ENCODE measurements around the gene CCDC187. TPM values are rescaled to one million over a fixed set of nuclear protein-coding genes. Genes with fewer than 3 reads are reported as not detected.

Gene CCDC187
- polyA plus RNA-seq, 1 donor (not counting 4 experiments of a cell fraction or from before 2014, with no cell fraction given): 0.03 TPM

GRCh38 chr9:136239135-136239982 is 64.5 kb downstream of the CCDC187 start:
- dilution Hi-C loops (cut with MboI; ENCODE audit: extremely low pct_ligation_motif_present, low sequenced_read_pairs): no loop called here

GRCh38 chr9:136238342-136238732 is 65.6 kb downstream of the CCDC187 start:
- H3K36me3 ChIP-seq (ENCODE audit: control insufficient read depth in 2 of 2, extremely low read depth in 1 of 2, insufficient read depth in 2 of 2, low read length in 2 of 2): peaks cover 7 to 11% of the 10 kb centered on the region in 2 experiments
- H3K4me2 ChIP-seq (ENCODE audit: control insufficient read depth, extremely low read depth, insufficient read depth, low read depth, low read length): no peak overlapping the region
- H3K9me1 ChIP-seq (ENCODE audit: control insufficient read depth, extremely low read depth, insufficient read depth, low read length): peaks cover 4% of the 10 kb centered on the region
- H3K9me3 ChIP-seq (ENCODE audit: control insufficient read depth, low read depth, low read length): no peaks in the 10 kb centered on the region
- dilution Hi-C loops (cut with MboI; ENCODE audit: extremely low pct_ligation_motif_present, low sequenced_read_pairs): no loop called here
- TF ChIP-seq EZH2 (IDR thresholded peaks at IDR 0.05; ENCODE audit: low read length) (no peak), CTCF (optimal IDR thresholded peaks at IDR 0.05 in 1 of 3, IDR thresholded peaks at IDR 0.05 in 1 of 3, conservative IDR thresholded peaks at IDR 0.05 in 1 of 3; ENCODE audit: extremely low read depth in 1 of 3, insufficient read depth in 2 of 3, low read length in 3 of 3) (no peak)
- no peak overlapping the region for H2AFZ ChIP-seq (ENCODE audit: control insufficient read depth, low read length)
- no peak for DNase-seq (ENCODE audit: low read depth, low spot score)
- no peak overlapping the region for H3K27ac ChIP-seq (ENCODE audit: control insufficient read depth, insufficient read depth, low read length)
- H3K27me3 ChIP-seq (ENCODE audit: control insufficient read depth, extremely low read depth, insufficient read depth, low read length): no peaks in the 10 kb centered on the region
- H3K9ac ChIP-seq (ENCODE audit: control insufficient read depth, extremely low read depth, insufficient read depth, low read length): no peak overlapping the region
- no peak overlapping the region for H3K4me3 ChIP-seq (ENCODE audit: control insufficient read depth in 2 of 3, extremely low read depth in 1 of 3, insufficient read depth in 2 of 3, low read depth in 1 of 3, low read length in 3 of 3)
- H3K79me2 ChIP-seq (ENCODE audit: control insufficient read depth, insufficient read depth, low read length): peaks cover 42% of the 10 kb centered on the region
- peaks cover 29% of the 10 kb centered on the region for H4K20me1 ChIP-seq (ENCODE audit: control insufficient read depth, extremely low read depth, insufficient read depth, low read length)
- H3K4me1 ChIP-seq (ENCODE audit: control insufficient read depth, extremely low read depth, insufficient read depth, low read length): peaks cover 9% of the 10 kb centered on the region
- FAIRE-seq: no peak

More at GRCh38 chr9:136239135-136239982, 64.5 kb downstream of the CCDC187 start:
- Histone ChIP-seq H3K4me1 (ENCODE audit: control insufficient read depth, extremely low read depth, insufficient read depth, low read length) (peaks cover 15% of the 10 kb centered on the region), H4K20me1 (ENCODE audit: control insufficient read depth, extremely low read depth, insufficient read depth, low read length) (peaks cover 24% of the 10 kb centered on the region), H3K9ac (ENCODE audit: control insufficient read depth, extremely low read depth, insufficient read depth, low read length) (no peak overlapping the region), H3K27me3 (ENCODE audit: control insufficient read depth, extremely low read depth, insufficient read depth, low read length) (no peaks in the 10 kb centered on the region), H3K4me3 (ENCODE audit: control insufficient read depth in 2 of 3, extremely low read depth in 1 of 3, insufficient read depth in 2 of 3, low read depth in 1 of 3, low read length in 3 of 3) (no peak overlapping the region), H3K9me1 (ENCODE audit: control insufficient read depth, extremely low read depth, insufficient read depth, low read length) (no peaks in the 10 kb centered on the region), H3K4me2 (ENCODE audit: control insufficient read depth, extremely low read depth, insufficient read depth, low read depth, low read length) (no peak overlapping the region), H3K79me2 (ENCODE audit: control insufficient read depth, insufficient read depth, low read length) (peaks cover 49% of the 10 kb centered on the region), H3K36me3 (ENCODE audit: control insufficient read depth in 2 of 2, extremely low read depth in 1 of 2, insufficient read depth in 2 of 2, low read length in 2 of 2) (peaks cover 4 to 11% of the 10 kb centered on the region in 2 experiments), H3K9me3 (ENCODE audit: control insufficient read depth, low read depth, low read length) (no peaks in the 10 kb centered on the region), H2AFZ (ENCODE audit: control insufficient read depth, low read length) (no peak overlapping the region), H3K27ac (ENCODE audit: control insufficient read depth, insufficient read depth, low read length) (no peak overlapping the region)
- DNase-seq (ENCODE audit: low read depth, low spot score): no peak
- TF ChIP-seq CTCF (optimal IDR thresholded peaks at IDR 0.05 in 1 of 3, IDR thresholded peaks at IDR 0.05 in 1 of 3, conservative IDR thresholded peaks at IDR 0.05 in 1 of 3; ENCODE audit: extremely low read depth in 1 of 3, insufficient read depth in 2 of 3, low read length in 3 of 3) (no peak), EZH2 (IDR thresholded peaks at IDR 0.05; ENCODE audit: low read length) (no peak)
- no peak for FAIRE-seq
